AG09309 (cell line): ENCODE measurements around the gene COA8.

ENCODE experiments used
- DNase-seq: peaks from one replicate; pipeline ENCODE4 v3.0.0-alpha.2; 2010; ENCODE audit warnings: low read depth
- H3K4me3 ChIP-seq: 2 replicates; pipeline ENCODE4 v1.5.1; 2011; ENCODE audit warnings: mild to moderate bottlenecking, low read depth, low read length, moderate library complexity; ENCODE audit not compliant: control insufficient read depth
- TF ChIP-seq, protein P1 (sequence below): IDR thresholded peaks from 2 replicates; pipeline ENCODE4 v1.5.1; 2011; ENCODE audit warnings: mild to moderate bottlenecking, low read depth, low read length, inconsistent platforms; ENCODE audit not compliant: insufficient read depth, control insufficient read depth; ENCODE audit errors: missing control alignments

COA8 gene

GRCh38 chr14:103568952-103569351 lies 6.2 kb downstream of the COA8 start:
- DNase-seq: no peak
- TF ChIP-seq, protein P1, sequence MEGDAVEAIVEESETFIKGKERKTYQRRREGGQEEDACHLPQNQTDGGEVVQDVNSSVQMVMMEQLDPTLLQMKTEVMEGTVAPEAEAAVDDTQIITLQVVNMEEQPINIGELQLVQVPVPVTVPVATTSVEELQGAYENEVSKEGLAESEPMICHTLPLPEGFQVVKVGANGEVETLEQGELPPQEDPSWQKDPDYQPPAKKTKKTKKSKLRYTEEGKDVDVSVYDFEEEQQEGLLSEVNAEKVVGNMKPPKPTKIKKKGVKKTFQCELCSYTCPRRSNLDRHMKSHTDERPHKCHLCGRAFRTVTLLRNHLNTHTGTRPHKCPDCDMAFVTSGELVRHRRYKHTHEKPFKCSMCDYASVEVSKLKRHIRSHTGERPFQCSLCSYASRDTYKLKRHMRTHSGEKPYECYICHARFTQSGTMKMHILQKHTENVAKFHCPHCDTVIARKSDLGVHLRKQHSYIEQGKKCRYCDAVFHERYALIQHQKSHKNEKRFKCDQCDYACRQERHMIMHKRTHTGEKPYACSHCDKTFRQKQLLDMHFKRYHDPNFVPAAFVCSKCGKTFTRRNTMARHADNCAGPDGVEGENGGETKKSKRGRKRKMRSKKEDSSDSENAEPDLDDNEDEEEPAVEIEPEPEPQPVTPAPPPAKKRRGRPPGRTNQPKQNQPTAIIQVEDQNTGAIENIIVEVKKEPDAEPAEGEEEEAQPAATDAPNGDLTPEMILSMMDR: no peak
- no peak overlapping the region for H3K4me3 ChIP-seq

DNA sequence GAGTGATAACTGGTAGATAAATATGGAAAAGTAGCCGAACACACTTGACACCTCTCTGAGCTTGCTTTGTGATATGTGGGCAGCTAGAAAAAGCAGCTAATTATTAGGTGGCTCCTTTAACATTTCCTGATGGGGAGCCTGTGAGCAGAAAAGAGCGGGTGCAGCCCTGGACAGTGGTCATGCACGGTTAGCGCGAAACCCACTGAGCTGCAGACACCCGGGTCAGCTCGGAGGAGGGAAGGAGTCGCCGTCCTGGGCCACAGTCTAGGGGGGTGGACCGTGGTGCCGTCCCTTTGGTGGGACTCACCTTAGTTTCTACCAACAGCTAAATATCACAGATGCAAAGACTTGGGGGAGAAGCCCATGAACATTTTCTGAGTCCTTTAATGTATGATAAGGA lies 6.6 kb downstream of the COA8 start:
- H3K4me3 ChIP-seq: no peak overlapping the region
- TF ChIP-seq, protein P1: no peak
- no peak for DNase-seq

- H3K4me3 ChIP-seq: no peak overlapping the region
Measured at GRCh38 chr14:103574104-103574503, 11.3 kb downstream of the COA8 start.

DNA sequence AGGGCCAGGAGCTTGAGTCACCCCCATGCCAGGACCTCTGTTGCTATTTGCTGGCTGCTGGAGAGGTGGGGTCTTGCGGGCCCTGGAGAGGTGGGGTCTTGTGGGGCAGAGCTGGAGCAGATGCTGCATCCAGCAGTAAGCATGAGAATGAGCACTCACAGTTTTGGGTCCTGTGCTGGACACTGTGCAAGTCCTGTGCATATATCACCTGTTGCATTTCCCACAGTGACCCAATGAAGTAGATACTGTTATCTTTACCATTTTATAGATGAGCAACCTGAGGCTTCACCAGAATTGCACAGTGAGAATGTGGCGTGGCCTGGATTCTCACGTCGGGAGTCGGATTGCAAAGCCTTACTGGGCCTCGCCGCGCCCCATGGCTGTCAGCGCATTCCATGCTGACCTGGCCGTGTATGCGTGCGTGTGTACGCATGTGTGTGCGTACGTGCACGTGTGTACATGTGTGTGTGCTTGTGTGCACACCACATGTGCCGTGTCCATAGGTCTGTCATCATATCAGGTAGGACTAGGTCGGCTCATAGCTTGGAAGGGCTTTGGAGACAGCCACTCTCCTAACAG lies 12.0 kb downstream of the COA8 start:
- TF ChIP-seq, protein P1: no peak
- H3K4me3 ChIP-seq: no peak overlapping the region
- no peak for DNase-seq

More at GRCh38 chr14:103574104-103574503, 11.3 kb downstream of the COA8 start:
- no peak for DNase-seq
- TF ChIP-seq, protein P1: no peak

- DNase-seq: peak; percentile 46
- TF ChIP-seq, protein P1: no peak
- H3K4me3 ChIP-seq: no peak overlapping the region
Measured at GRCh38 chr14:103576371-103577024, 13.7 kb downstream of the COA8 start.

DNA sequence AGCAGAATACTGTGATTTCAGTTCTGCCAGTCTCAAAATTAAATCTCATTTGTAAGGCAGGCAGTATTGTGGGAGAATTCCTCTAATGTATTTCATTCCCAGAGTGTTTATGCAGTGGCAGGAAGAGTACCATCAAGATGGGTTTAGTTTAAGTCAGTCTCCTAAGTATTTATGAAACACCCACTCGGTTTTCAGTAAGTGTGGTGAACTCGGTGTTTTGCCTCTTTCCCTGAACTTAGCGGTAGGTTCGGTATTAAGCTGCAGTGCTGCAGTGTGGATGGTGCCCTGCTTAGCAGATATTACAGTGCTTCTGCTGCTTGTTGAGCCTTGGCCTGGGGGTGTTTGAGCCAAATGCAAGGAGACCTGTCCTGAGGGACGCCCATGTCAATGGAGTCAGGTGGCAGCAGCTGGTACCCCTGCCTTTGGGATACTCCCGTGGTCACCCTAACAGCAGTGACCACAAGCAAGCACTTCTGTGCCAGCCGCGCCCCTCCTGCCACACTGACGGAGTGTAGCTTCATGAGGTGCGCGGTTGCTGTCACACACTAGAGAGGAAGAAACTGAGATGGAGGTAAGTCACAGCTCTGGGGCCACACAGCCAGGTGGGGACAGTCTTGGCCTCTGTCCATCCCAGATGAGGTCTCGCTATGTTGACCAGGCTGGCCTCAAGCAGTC lies 15.8 kb downstream of the COA8 start:
- H3K4me3 ChIP-seq: no peak overlapping the region
- DNase-seq: no peak
- TF ChIP-seq, protein P1: no peak
